G401 (cell line): Measurements from ENCODE around the gene GJD3. TPM values are rescaled to one million over a fixed set of nuclear protein-coding genes. Genes with fewer than 3 reads are reported as not detected.

ENCODE experiments used
- DNase-seq: peaks from one replicate; pipeline ENCODE4 v3.0.0-alpha.2; 2015; ENCODE audit warnings: low spot score
- in situ Hi-C: cut with HindIII; loops from 2 replicates; pipeline ENCODE4 v1.10.0; 2016; ENCODE audit warnings: low sequenced_read_pairs, mixed read lengths
- total RNA-seq: library from RNA; depleted of rRNA; stranded (reverse); fragments of >200 nt; shearing (Covaris generic); gene quantifications from 2 replicates; pipeline ENCODE4 v1.2.3, GENCODE V29; 2014

The GJD3 gene
- total RNA-seq, 1 experiment from 2014 or later: not detected

- DNase-seq: no peak
- in situ Hi-C loops: no loop called here
These were observed 36.7 kb downstream of the GJD3 start for GRCh38 chr17:40327735-40328385.

GRCh38 chr17:40327244-40327729, 37.2 kb downstream of the GJD3 start:
- DNase-seq: no peak
- in situ Hi-C loops: no loop called here

GRCh38 chr17:40326832-40327199, 37.7 kb downstream of the GJD3 start:
- in situ Hi-C loops: no loop called here
- DNase-seq: no peak

- DNase-seq: no peak
- in situ Hi-C loops: no loop called here
These were observed 38.3 kb downstream of the GJD3 start for GRCh38 chr17:40326014-40326831.

- DNase-seq: no peak
- in situ Hi-C loops: no loop called here
These were observed 39.2 kb downstream of the GJD3 start for GRCh38 chr17:40325156-40326013.

GRCh38 chr17:40323391-40324381, 40.9 kb downstream of the GJD3 start:
- no peak for DNase-seq
- in situ Hi-C loops: loop anchor here (25.0 kb wide), 1 partner anchor 261 kb away; the partner anchor contains the start of genes MED24 and THRA

GRCh38 chr17:40322358-40323315, 41.9 kb downstream of the GJD3 start:
- in situ Hi-C loops: loop anchor here (25.0 kb wide), 1 partner anchor 260 kb away; the partner anchor contains the start of genes MED24 and THRA
- DNase-seq: no peak

- peak; percentile 90 for DNase-seq
- in situ Hi-C loops: loop anchor here (25.0 kb wide), 1 partner anchor 260 kb away; the partner anchor contains the start of genes MED24 and THRA
These were observed 42.6 kb downstream of the GJD3 start for GRCh38 chr17:40321961-40322357.

- in situ Hi-C loops: loop anchor here (25.0 kb wide), 1 partner anchor 259 kb away; the partner anchor contains the start of genes MED24 and THRA
- DNase-seq: no peak
These were observed 43.0 kb downstream of the GJD3 start for GRCh38 chr17:40321524-40321929.

- DNase-seq: no peak
These were observed 43.6 kb downstream of the GJD3 start for GRCh38 chr17:40320756-40321523.

GRCh38 chr17:40319651-40320540, 44.6 kb downstream of the GJD3 start:
- no peak for DNase-seq
- in situ Hi-C loops: loop anchor here (25.0 kb wide), 1 partner anchor 258 kb away; the partner anchor contains the start of genes MED24 and THRA

More at GRCh38 chr17:40320756-40321523, 43.6 kb downstream of the GJD3 start:
- in situ Hi-C loops: loop anchor here (25.0 kb wide), 1 partner anchor 259 kb away; the partner anchor contains the start of genes MED24 and THRA

- in situ Hi-C loops: loop anchor here (25.0 kb wide), 1 partner anchor 257 kb away; the partner anchor contains the start of genes MED24 and THRA
- no peak for DNase-seq
These were observed 45.6 kb downstream of the GJD3 start for GRCh38 chr17:40318830-40319391.

- peak; percentile 98 for DNase-seq
- in situ Hi-C loops: loop anchor here (25.0 kb wide), 1 partner anchor 256 kb away; the partner anchor contains the start of genes MED24 and THRA
These were observed 46.4 kb downstream of the GJD3 start for GRCh38 chr17:40317880-40318829.
